A549 (cell line): ENCODE results near the gene ALDH3B1. TPM values are rescaled to one million over a fixed set of nuclear protein-coding genes. Genes with fewer than 3 reads are reported as not detected.
A peak's percentile ranks its signal among the peaks of the same experiment; 100 is the strongest.

ENCODE experiments used
- ATAC-seq, 2 experiments: fragments of 200-7000 bp in 1 of 2; fragments of >200 bp in 1 of 2; cut with Nextera tagmentation in 1 of 2; cut with Tn5 transposase in 1 of 2; 3 replicates each; pipeline versions ENCODE4 v1.8.0 to v1.9.1; 2018 to 2020; ENCODE audit warnings: mild to moderate bottlenecking in 1 of 2, moderate library complexity in 1 of 2
- CTCF ChIA-PET: fragments of 300-600 bp; sonication (Branson Sonifier 250); formaldehyde crosslinking; extraction: SDS; loops from one replicate; lab custom pipeline; 2021; ENCODE audit warnings: antibody characterized with exemption, inconsistent platforms; lab: Yijun Ruan, JAX
- POLR2A ChIA-PET: fragments of 350-600 bp; formaldehyde crosslinking; extraction: SDS; loops from one replicate; lab custom pipeline; 2021; ENCODE audit warnings: antibody characterized with exemption, inconsistent platforms; lab: Yijun Ruan, JAX
- DNase-seq, 2 experiments: peaks; one replicate each; pipeline versions ENCODE4 v3.0.0 to v3.0.0-alpha.2; 2011 to 2016; ENCODE audit warnings: low read depth in 1 of 2, low spot score in 1 of 2
- FAIRE-seq: peaks from 2 replicates; lab custom pipeline; 2011; peaks lifted over from hg19 to GRCh38; lab: Jason Lieb, UNC
- H3K27ac ChIP-seq, 2 experiments: fragments of >200 bp; sonication (Bioruptor Twin); formaldehyde crosslinking; 3 replicates each; pipeline ENCODE4 v1.5.1; 2016 to 2017
- H3K4me1 ChIP-seq: fragments of >200 bp; sonication (Bioruptor Twin); formaldehyde crosslinking; 3 replicates; pipeline ENCODE4 v1.6.1; 2016
- H3K4me2 ChIP-seq: fragments of >200 bp; sonication (Bioruptor Twin); formaldehyde crosslinking; 3 replicates; pipeline ENCODE4 v1.6.1; 2016
- H3K4me3 ChIP-seq: fragments of >200 bp; sonication (Bioruptor Twin); formaldehyde crosslinking; 3 replicates; pipeline ENCODE4 v1.5.1; 2016
- H3K9me3 ChIP-seq: fragments of >200 bp; sonication (Bioruptor Twin); formaldehyde crosslinking; 3 replicates; pipeline ENCODE4 v1.6.1; 2016
- ATOH8 ChIP-seq: fragments of 250-450 bp; sonication (Bioruptor Pico); IDR thresholded peaks from 2 replicates; pipeline ENCODE4 v1.5.0; 2020; ENCODE audit warnings: low read depth, mild to moderate bottlenecking, moderate library complexity
- CBX8 ChIP-seq: fragments of 200-600 bp; sonication (generic); IDR thresholded peaks from 2 replicates; pipeline ENCODE4 v1.6.1; 2016
- CHD2 ChIP-seq: fragments of 150-350 bp; IDR thresholded peaks from 2 replicates; pipeline ENCODE4 v1.6.1; 2014; ENCODE audit warnings: low read length; ENCODE audit not compliant: partially characterized antibody
- ESRRA ChIP-seq: fragments of 150-350 bp; IDR thresholded peaks from 2 replicates; pipeline ENCODE4 v1.6.1; 2014; ENCODE audit warnings: mild to moderate bottlenecking, low read length, borderline replicate concordance
- FOSB ChIP-seq: fragments of 250-450 bp; sonication (Bioruptor Pico); IDR thresholded peaks from 2 replicates; pipeline ENCODE4 v1.5.0; 2020; ENCODE audit warnings: mild to moderate bottlenecking, moderate library complexity
- FOSL2 ChIP-seq, 2 experiments: fragments of 450-650 bp in 1 of 2; fragments of >200 bp in 1 of 2; sonication (Bioruptor Twin) in 1 of 2; formaldehyde crosslinking; IDR thresholded peaks; 2 replicates each; pipeline versions ENCODE4 v1.5.0 to v1.6.1; 2016 to 2020; ENCODE audit warnings: mild to moderate bottlenecking in 1 of 2, moderate library complexity in 1 of 2
- FOXS1 ChIP-seq: fragments of 250-450 bp; sonication (Bioruptor Pico); IDR thresholded peaks from 2 replicates; pipeline ENCODE4 v1.5.0; 2020; ENCODE audit warnings: mild to moderate bottlenecking, moderate library complexity
- GATA3 ChIP-seq: IDR thresholded peaks from 2 replicates; pipeline ENCODE4 v1.6.1; 2012; ENCODE audit warnings: borderline replicate concordance
- HDAC2 ChIP-seq: fragments of 200-600 bp; sonication (generic); IDR thresholded peaks from 2 replicates; pipeline ENCODE4 v1.6.1; 2016
- HES2 ChIP-seq: fragments of >200 bp; sonication (Bioruptor Twin); formaldehyde crosslinking; IDR thresholded peaks from 2 replicates; pipeline ENCODE4 v1.6.1; 2016
- HEYL ChIP-seq: fragments of 250-450 bp; sonication (Bioruptor Pico); IDR thresholded peaks from 2 replicates; pipeline ENCODE4 v1.8.0; 2021; ENCODE audit warnings: mild to moderate bottlenecking, moderate library complexity
- HOXA7 ChIP-seq: fragments of 250-450 bp; sonication (Bioruptor Pico); IDR thresholded peaks from 2 replicates; pipeline ENCODE4 v1.5.0; 2020; ENCODE audit warnings: mild to moderate bottlenecking, moderate library complexity
- JUN ChIP-seq, 2 experiments: fragments of >200 bp; sonication (Bioruptor Twin); formaldehyde crosslinking; IDR thresholded peaks; 2 replicates in 1 of 2; 3 replicates in 1 of 2; pipeline ENCODE4 v1.6.1; 2016 to 2017
- KDM5A ChIP-seq: fragments of 200-600 bp; sonication (generic); IDR thresholded peaks from 2 replicates; pipeline ENCODE4 v1.6.1; 2016; ENCODE audit warnings: antibody characterized with exemption, mild to moderate bottlenecking
- MAFK ChIP-seq: fragments of 450-650 bp; IDR thresholded peaks from 2 replicates; pipeline ENCODE4 v1.6.1; 2014; ENCODE audit not compliant: partially characterized antibody
- MAZ ChIP-seq: fragments of 150-350 bp; IDR thresholded peaks from 2 replicates; pipeline ENCODE4 v1.6.1; 2014; ENCODE audit warnings: antibody characterized with exemption, low read depth, low read length, borderline replicate concordance
- PBX3 ChIP-seq: IDR thresholded peaks from 2 replicates; pipeline ENCODE4 v1.6.1; 2012
- PHF8 ChIP-seq: fragments of 200-600 bp; sonication (generic); IDR thresholded peaks from 2 replicates; pipeline ENCODE4 v1.6.1; 2016; ENCODE audit warnings: low read depth, mild to moderate bottlenecking, antibody characterized with exemption, moderate library complexity, borderline replicate concordance
- POLR2A ChIP-seq: IDR thresholded peaks from 2 replicates; pipeline ENCODE4 v1.6.1; 2012; ENCODE audit warnings: mild to moderate bottlenecking, low read length
- POLR2AphosphoS2 ChIP-seq: conservative IDR thresholded peaks from 2 replicates; pipeline ENCODE4 v1.6.1; 2012; ENCODE audit warnings: low read length, improper control_type of control experiment, inconsistent platforms
- RARB ChIP-seq: fragments of 250-450 bp; sonication (Bioruptor Pico); IDR thresholded peaks from 2 replicates; pipeline ENCODE4 v1.8.0; 2021; ENCODE audit warnings: mild to moderate bottlenecking, moderate library complexity
- RCOR1 ChIP-seq: fragments of 150-350 bp; IDR thresholded peaks from 2 replicates; pipeline ENCODE4 v1.6.1; 2014; ENCODE audit warnings: antibody characterized with exemption, low read length, low read depth
- REST ChIP-seq: fragments of 200-600 bp; sonication (generic); IDR thresholded peaks from 2 replicates; pipeline ENCODE4 v1.6.1; 2016; ENCODE audit warnings: antibody characterized with exemption, mild to moderate bottlenecking, moderate library complexity
- RNF2 ChIP-seq: fragments of 200-600 bp; sonication (generic); IDR thresholded peaks from 2 replicates; pipeline ENCODE4 v1.6.1; 2016; ENCODE audit warnings: low read depth, mild to moderate bottlenecking, antibody characterized with exemption, moderate library complexity, borderline replicate concordance
- SMC3 ChIP-seq: fragments of >200 bp; sonication (Bioruptor Twin); formaldehyde crosslinking; IDR thresholded peaks from 3 replicates; pipeline ENCODE4 v1.6.1; 2018; ENCODE audit warnings: inconsistent platforms
- TFCP2L1 ChIP-seq: fragments of 250-450 bp; sonication (Bioruptor Pico); IDR thresholded peaks from 2 replicates; pipeline ENCODE4 v1.5.0; 2021; ENCODE audit warnings: mild to moderate bottlenecking
- ZFP36 ChIP-seq: fragments of 450-650 bp; IDR thresholded peaks from 2 replicates; pipeline ENCODE4 v1.6.1; 2014; ENCODE audit warnings: borderline replicate concordance; ENCODE audit not compliant: partially characterized antibody
- ZNF302 ChIP-seq: fragments of 250-450 bp; sonication (Bioruptor Pico); IDR thresholded peaks from 2 replicates; pipeline ENCODE4 v1.9.0; 2021; ENCODE audit warnings: inconsistent platforms, mild to moderate bottlenecking, moderate library complexity
- ZSCAN20 ChIP-seq: fragments of 250-450 bp; sonication (Bioruptor Pico); IDR thresholded peaks from 2 replicates; pipeline ENCODE4 v1.8.0; 2022; ENCODE audit warnings: mild to moderate bottlenecking, moderate library complexity
- WGBS: methylation state at CpG from one replicate; pipeline ENCODE4 v1.1.6; 2017; ENCODE audit errors: missing lambda C conversion rate; 5-methylcytosine and 5-hydroxymethylcytosine counted together
- polyA plus RNA-seq, 4 experiments: library from polyadenylated mRNA; depleted of rRNA in 3 of 4; stranded (reverse); fragments of >200 nt; fragmentation: RNase III in 1 of 4; extraction: RNeasy Plus Mini Kit Qiagen cat#74134 plus additional on column Dnase treatment in 1 of 4; gene quantifications; 2 replicates in 3 of 4; 3 replicates in 1 of 4; pipeline ENCODE4 v1.2.3, GENCODE V29; 2011 to 2017
- TF ChIP-seq, protein P1 (sequence below): fragments of 250-450 bp; sonication (Bioruptor Pico); IDR thresholded peaks from 2 replicates; pipeline ENCODE4 v1.5.0; 2021; ENCODE audit warnings: mild to moderate bottlenecking, moderate library complexity, borderline replicate concordance
- TF ChIP-seq, protein P2 (sequence below): IDR thresholded peaks from 2 replicates; pipeline ENCODE4 v1.6.1; 2012
- TF ChIP-seq, protein P3 (sequence below): fragments of >200 bp; sonication (Bioruptor Twin); formaldehyde crosslinking; IDR thresholded peaks from 3 replicates; pipeline ENCODE4 v1.5.1; 2016

ALDH3B1 gene
- polyA plus RNA-seq, 2 of the 4 experiments (the other 2 are of a cell fraction), result 93.7 to 130 TPM

DNA sequence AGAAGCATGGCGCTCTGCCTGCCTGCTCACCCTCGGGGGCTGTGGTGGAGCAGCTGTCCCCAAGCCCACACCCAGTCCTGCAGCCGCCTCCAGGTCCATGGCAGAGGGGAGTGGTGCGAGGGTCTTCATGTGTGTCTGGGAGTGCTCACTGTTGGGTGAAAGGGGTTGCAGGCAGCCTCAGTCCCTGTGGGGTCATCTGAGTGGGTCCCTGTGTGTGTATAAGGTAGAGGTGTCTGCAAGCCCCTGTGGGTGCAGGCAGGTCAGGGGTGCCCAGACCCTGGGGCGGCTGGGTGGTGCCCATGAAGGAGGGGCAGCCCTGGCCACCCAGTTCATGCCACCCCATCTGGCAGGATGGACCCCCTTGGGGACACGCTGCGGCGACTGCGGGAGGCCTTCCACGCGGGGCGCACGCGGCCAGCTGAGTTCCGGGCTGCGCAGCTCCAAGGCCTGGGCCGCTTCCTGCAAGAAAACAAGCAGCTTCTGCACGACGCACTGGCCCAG is 4.9 kb downstream of the ALDH3B1 start:
- H3K4me2 ChIP-seq, result peak overlapping the region; percentile 96
- ATAC-seq (no peak), DNase-seq (no peak), FAIRE-seq (no peak)
- WGBS, result 0% methylated on average over 2 of the region's 19 CpGs
- H3K4me1 ChIP-seq, result peaks cover 84% of the 10 kb centered on the region
- H3K9me3 ChIP-seq, result no peaks in the 10 kb centered on the region
- peak overlapping the region; percentile 99 to 100 for H3K27ac ChIP-seq
- peak overlapping the region; percentile 20; the same call in 2 of the 3 replicates for H3K4me3 ChIP-seq
- CTCF ChIA-PET, result interaction anchor here (1.0 to 3.9 kb wide), 7 partner anchors 7 to 194 kb away, joined by 3 to 23 read pairs (median 4); no protein-coding TSS in a partner anchor
- POLR2A ChIA-PET, result interaction anchor here (1.0 to 3.8 kb wide), 7 partner anchors 12 to 28 kb away, joined by 3 to 37 read pairs (median 7); partner anchors contain the start of gene NDUFS8
- TF ChIP-seq ZNF302 (CRISPR knock-in tag) (peak; percentile 74; the same call in 1 of the 2 replicates), FOXS1 (peak; percentile 69; the same call in 1 of the 2 replicates), KDM5A (no peak), PHF8 (no peak), PBX3 (no peak), POLR2AphosphoS2 (no peak), TFCP2L1 (CRISPR knock-in tag) (0 out of 2 replicates have a peak, but pooled peaks have one; percentile 58), ZFP36 (peak; percentile 13), REST (no peak), FOSB (CRISPR knock-in tag) (peak; percentile 90), CHD2 (no peak), HES2 (no peak), POLR2A (peak; percentile 33; the same call in 1 of the 2 replicates), CBX8 (no peak), HEYL (peak; percentile 70; the same call in 1 of the 2 replicates), RCOR1 (no peak), RARB (CRISPR knock-in tag) (no peak), JUN (IDR thresholded peaks at IDR 0.05) (no peak), ZSCAN20 (no peak; the same call in 1 of the 2 replicates), HDAC2 (no peak), HOXA7 (peak; percentile 88; the same call in 1 of the 2 replicates), ATOH8 (CRISPR knock-in tag) (no peak; the same call in 1 of the 2 replicates), FOSL2 (IDR thresholded peaks at IDR 0.05) (no peak), FOSL2 (CRISPR knock-in tag; IDR thresholded peaks at IDR 0.05) (no peak), MAZ (no peak), GATA3 (no peak), ESRRA (no peak), RNF2 (no peak), SMC3 (no peak), MAFK (no peak)
- TF ChIP-seq, protein P1, sequence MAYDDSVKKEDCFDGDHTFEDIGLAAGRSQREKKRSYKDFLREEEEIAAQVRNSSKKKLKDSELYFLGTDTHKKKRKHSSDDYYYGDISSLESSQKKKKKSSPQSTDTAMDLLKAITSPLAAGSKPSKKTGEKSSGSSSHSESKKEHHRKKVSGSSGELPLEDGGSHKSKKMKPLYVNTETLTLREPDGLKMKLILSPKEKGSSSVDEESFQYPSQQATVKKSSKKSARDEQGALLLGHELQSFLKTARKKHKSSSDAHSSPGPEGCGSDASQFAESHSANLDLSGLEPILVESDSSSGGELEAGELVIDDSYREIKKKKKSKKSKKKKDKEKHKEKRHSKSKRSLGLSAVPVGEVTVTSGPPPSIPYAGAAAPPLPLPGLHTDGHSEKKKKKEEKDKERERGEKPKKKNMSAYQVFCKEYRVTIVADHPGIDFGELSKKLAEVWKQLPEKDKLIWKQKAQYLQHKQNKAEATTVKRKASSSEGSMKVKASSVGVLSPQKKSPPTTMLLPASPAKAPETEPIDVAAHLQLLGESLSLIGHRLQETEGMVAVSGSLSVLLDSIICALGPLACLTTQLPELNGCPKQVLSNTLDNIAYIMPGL (CRISPR knock-in tag), result no peak
- TF ChIP-seq, protein P2, sequence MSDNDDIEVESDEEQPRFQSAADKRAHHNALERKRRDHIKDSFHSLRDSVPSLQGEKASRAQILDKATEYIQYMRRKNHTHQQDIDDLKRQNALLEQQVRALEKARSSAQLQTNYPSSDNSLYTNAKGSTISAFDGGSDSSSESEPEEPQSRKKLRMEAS, result no peak; the same call in 1 of the 2 replicates
- TF ChIP-seq, protein P3, sequence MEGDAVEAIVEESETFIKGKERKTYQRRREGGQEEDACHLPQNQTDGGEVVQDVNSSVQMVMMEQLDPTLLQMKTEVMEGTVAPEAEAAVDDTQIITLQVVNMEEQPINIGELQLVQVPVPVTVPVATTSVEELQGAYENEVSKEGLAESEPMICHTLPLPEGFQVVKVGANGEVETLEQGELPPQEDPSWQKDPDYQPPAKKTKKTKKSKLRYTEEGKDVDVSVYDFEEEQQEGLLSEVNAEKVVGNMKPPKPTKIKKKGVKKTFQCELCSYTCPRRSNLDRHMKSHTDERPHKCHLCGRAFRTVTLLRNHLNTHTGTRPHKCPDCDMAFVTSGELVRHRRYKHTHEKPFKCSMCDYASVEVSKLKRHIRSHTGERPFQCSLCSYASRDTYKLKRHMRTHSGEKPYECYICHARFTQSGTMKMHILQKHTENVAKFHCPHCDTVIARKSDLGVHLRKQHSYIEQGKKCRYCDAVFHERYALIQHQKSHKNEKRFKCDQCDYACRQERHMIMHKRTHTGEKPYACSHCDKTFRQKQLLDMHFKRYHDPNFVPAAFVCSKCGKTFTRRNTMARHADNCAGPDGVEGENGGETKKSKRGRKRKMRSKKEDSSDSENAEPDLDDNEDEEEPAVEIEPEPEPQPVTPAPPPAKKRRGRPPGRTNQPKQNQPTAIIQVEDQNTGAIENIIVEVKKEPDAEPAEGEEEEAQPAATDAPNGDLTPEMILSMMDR, result no peak
